Adipocyte (in vitro differentiated cells): Measurements from ENCODE around the gene TCEANC2.
"Not testable (repeated sequence)": the region's sequence is repeated elsewhere in the genome, so short reads cannot be mapped to it uniquely, and the experiment has no call there.

ENCODE experiments used
- DNase-seq: peaks from one replicate; pipeline ENCODE4 v3.0.0-alpha.2; 2015; ENCODE audit warnings: low read depth
- H3K27me3 ChIP-seq: replicated peaks from 2 replicates; pipeline ENCODE4 v1.7.0; 2013; ENCODE audit warnings: mild to moderate bottlenecking, low read length, moderate library complexity; ENCODE audit not compliant: control insufficient read depth, insufficient read depth
- H3K36me3 ChIP-seq: 2 replicates; pipeline ENCODE4 v1.7.0; 2013; ENCODE audit warnings: low read length, mild to moderate bottlenecking, moderate library complexity; ENCODE audit not compliant: control insufficient read depth, insufficient read depth, severe bottlenecking
- H3K4me1 ChIP-seq: 2 replicates; pipeline ENCODE4 v1.7.0; 2013; ENCODE audit warnings: mild to moderate bottlenecking, low read length, moderate library complexity; ENCODE audit not compliant: control insufficient read depth, insufficient read depth
- H3K4me3 ChIP-seq: 2 replicates; pipeline ENCODE4 v1.7.0; 2013; ENCODE audit warnings: mild to moderate bottlenecking, low read length, moderate library complexity
- H3K9ac ChIP-seq: 2 replicates; pipeline ENCODE4 v1.7.0; 2013; ENCODE audit warnings: mild to moderate bottlenecking, low read length, moderate library complexity
- H3K9me3 ChIP-seq: 2 replicates; pipeline ENCODE4 v1.7.0; 2013; ENCODE audit warnings: mild to moderate bottlenecking, low read length, moderate library complexity; ENCODE audit not compliant: control insufficient read depth

Gene TCEANC2

GRCh38 chr1:54052934-54053744, at the start of gene TCEANC2, which contains the start of gene TMEM59:
Gene TCEANC2, plus strand, starts transcription at chr1:54053608. Its CDS starts 815 bp downstream, at chr1:54054423.
Gene TMEM59, minus strand, starts transcription at chr1:54053204. Its CDS starts 16 bp downstream, at chr1:54053188.
- H3K9ac ChIP-seq = peak within 1 kb of the TSS; percentile 98
- no peaks in the 10 kb centered on the region for H3K27me3 ChIP-seq
- H3K36me3 ChIP-seq = no peaks in the 10 kb centered on the region
- DNase-seq = peak; percentile 100
- H3K4me3 ChIP-seq = peak within 1 kb of the TSS; percentile 100
- H3K4me1 ChIP-seq = peaks cover 33% of the 10 kb centered on the region
- no peaks in the 10 kb centered on the region for H3K9me3 ChIP-seq

GRCh38 chr1:54003750-54004480, 49.5 kb upstream of the TCEANC2 start:
- peaks cover 39% of the 10 kb centered on the region for H3K27me3 ChIP-seq
- not testable (repeated sequence) for DNase-seq, H3K9me3 ChIP-seq, H3K4me1 ChIP-seq, H3K9ac ChIP-seq, H3K36me3 ChIP-seq, H3K4me3 ChIP-seq

- Histone ChIP-seq H3K4me1 (no peaks in the 10 kb centered on the region), H3K9me3 (no peaks in the 10 kb centered on the region), H3K27me3 (peaks cover 45% of the 10 kb centered on the region), H3K9ac (no peak overlapping the region), H3K4me3 (no peak overlapping the region), H3K36me3 (no peaks in the 10 kb centered on the region)
- DNase-seq = no peak
Measured at GRCh38 chr1:54004481-54005049, 48.8 kb upstream of the TCEANC2 start.

GRCh38 chr1:54006508-54006907, 46.9 kb upstream of the TCEANC2 start:
- Histone ChIP-seq H3K36me3 (no peaks in the 10 kb centered on the region), H3K27me3 (peaks cover 55% of the 10 kb centered on the region), H3K9ac (no peak overlapping the region), H3K9me3 (no peaks in the 10 kb centered on the region), H3K4me1 (no peaks in the 10 kb centered on the region), H3K4me3 (no peak overlapping the region)
- DNase-seq = no peak

- H3K9me3 ChIP-seq = no peaks in the 10 kb centered on the region
- H3K27me3 ChIP-seq = peaks cover 53% of the 10 kb centered on the region
- H3K9ac ChIP-seq = no peak overlapping the region
- no peak overlapping the region for H3K4me3 ChIP-seq
- H3K36me3 ChIP-seq = no peaks in the 10 kb centered on the region
- no peak for DNase-seq
- no peaks in the 10 kb centered on the region for H3K4me1 ChIP-seq
Measured at GRCh38 chr1:54007613-54008012, 45.8 kb upstream of the TCEANC2 start.

- DNase-seq = no peak
- H3K9me3 ChIP-seq = no peaks in the 10 kb centered on the region
- H3K9ac ChIP-seq = no peak overlapping the region
- H3K36me3 ChIP-seq = no peaks in the 10 kb centered on the region
- no peak overlapping the region for H3K4me3 ChIP-seq
- H3K27me3 ChIP-seq = peaks cover 50% of the 10 kb centered on the region
- no peaks in the 10 kb centered on the region for H3K4me1 ChIP-seq
Measured at GRCh38 chr1:54008876-54009275, 44.5 kb upstream of the TCEANC2 start.

- Histone ChIP-seq H3K9me3 (no peaks in the 10 kb centered on the region), H3K36me3 (no peaks in the 10 kb centered on the region), H3K9ac (no peak overlapping the region), H3K27me3 (peaks cover 51% of the 10 kb centered on the region), H3K4me1 (no peaks in the 10 kb centered on the region), H3K4me3 (no peak overlapping the region)
- DNase-seq = no peak
Measured at GRCh38 chr1:54009406-54009805, 44.0 kb upstream of the TCEANC2 start.

GRCh38 chr1:54010415-54011117, 42.8 kb upstream of the TCEANC2 start:
- H3K9ac ChIP-seq = no peak overlapping the region
- no peaks in the 10 kb centered on the region for H3K9me3 ChIP-seq
- peaks cover 51% of the 10 kb centered on the region for H3K27me3 ChIP-seq

GRCh38 chr1:54011316-54012007, 41.9 kb upstream of the TCEANC2 start:
- Histone ChIP-seq H3K4me1 (peaks cover 4% of the 10 kb centered on the region), H3K4me3 (no peak overlapping the region), H3K9me3 (no peaks in the 10 kb centered on the region), H3K36me3 (no peaks in the 10 kb centered on the region), H3K27me3 (peaks cover 47% of the 10 kb centered on the region), H3K9ac (no peak overlapping the region)
- DNase-seq = no peak

More at GRCh38 chr1:54010415-54011117, 42.8 kb upstream of the TCEANC2 start:
- no peak overlapping the region for H3K4me3 ChIP-seq
- no peak for DNase-seq
- H3K4me1 ChIP-seq = no peaks in the 10 kb centered on the region
- H3K36me3 ChIP-seq = no peaks in the 10 kb centered on the region

GRCh38 chr1:54012008-54012325, 41.4 kb upstream of the TCEANC2 start:
- H3K27me3 ChIP-seq = peaks cover 47% of the 10 kb centered on the region
- no peak overlapping the region for H3K4me3 ChIP-seq

More at GRCh38 chr1:54012008-54012325, 41.4 kb upstream of the TCEANC2 start:
- peaks cover 8% of the 10 kb centered on the region for H3K4me1 ChIP-seq
- H3K36me3 ChIP-seq = no peaks in the 10 kb centered on the region
- DNase-seq = no peak
- no peaks in the 10 kb centered on the region for H3K9me3 ChIP-seq
- no peak overlapping the region for H3K9ac ChIP-seq
